Hindlimb muscle (tissue), 1 donor: ENCODE measurements around the gene FAM47E. TPM values are rescaled to one million over a fixed set of nuclear protein-coding genes. Genes with fewer than 3 reads are reported as not detected.
"Not testable (repeated sequence)": the region's sequence is repeated elsewhere in the genome, so short reads cannot be mapped to it uniquely, and the experiment has no call there.

Experiments used
- DNase-seq: peaks from one replicate; pipeline ENCODE4 v3.0.0-alpha.2; 2013
- polyA plus RNA-seq: library from polyadenylated mRNA; unstranded; fragments of 120-200 nt; gene quantifications from one replicate; pipeline ENCODE4 v1.2.1, GENCODE V29; 2013; ENCODE audit not compliant: insufficient read length

FAM47E gene
- polyA plus RNA-seq, 1 donor = 0.92 TPM

DNA sequence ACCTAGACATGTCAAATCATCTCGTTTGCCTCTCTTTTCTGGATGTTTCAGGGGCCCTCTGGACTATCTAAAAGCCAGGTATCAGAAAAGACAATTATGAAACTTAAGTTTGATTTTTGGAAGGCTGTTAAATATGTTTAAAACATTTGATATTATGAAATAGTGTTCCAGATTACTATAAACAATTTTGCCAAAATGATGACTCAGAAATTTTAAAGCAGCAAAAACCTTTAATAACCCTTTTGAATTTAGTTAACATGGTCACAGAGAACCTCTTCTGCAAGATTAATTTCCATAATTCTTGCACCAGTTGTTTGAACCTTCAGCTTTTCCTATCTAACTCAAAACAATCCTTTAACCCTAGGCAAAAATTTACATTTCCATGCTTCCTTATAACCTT lies 18.8 kb upstream of the FAM47E start:
- DNase-seq = no peak

DNA sequence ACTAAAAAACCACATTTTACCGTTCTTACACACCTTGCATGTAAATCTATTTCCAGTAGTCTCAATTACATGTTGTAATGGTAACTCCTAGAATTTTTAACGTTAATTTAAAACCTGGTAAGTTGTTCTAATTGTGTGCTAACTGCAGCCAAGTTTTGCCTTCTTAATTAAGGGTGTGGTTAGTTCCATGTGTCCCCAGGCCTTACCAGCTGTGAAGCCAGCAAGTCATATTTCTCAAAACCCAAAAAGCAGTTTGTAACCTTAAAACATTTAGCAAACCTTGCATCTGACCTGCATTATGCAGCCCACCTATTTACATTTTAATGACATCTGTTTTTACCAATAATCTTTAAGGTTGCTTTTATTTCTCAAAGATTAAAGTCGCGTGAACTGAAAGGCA lies 18.4 kb upstream of the FAM47E start:
- no peak for DNase-seq

DNA sequence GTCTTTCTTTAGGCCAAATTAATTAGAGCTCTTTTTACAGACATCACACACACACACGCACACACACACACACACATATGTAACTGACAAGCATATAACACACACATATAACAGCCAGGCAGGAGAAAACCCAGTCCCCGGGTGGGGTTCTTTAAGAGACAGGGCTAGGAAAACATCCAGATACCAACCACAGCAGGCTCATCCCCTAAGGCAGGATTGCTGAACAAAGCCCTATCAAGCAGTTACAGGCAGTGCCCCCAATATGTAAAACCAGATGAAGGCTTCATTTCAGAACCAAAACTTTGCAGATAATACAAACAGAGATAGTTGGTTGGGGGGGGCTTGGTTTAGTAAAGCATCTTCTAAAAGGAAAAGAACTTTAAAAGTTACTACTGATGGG lies 18.0 kb upstream of the FAM47E start:
- no peak for DNase-seq

- DNase-seq = no peak
These were observed 17.4 kb upstream of the FAM47E start for GRCh38 chr4:76233967-76234678.

DNA sequence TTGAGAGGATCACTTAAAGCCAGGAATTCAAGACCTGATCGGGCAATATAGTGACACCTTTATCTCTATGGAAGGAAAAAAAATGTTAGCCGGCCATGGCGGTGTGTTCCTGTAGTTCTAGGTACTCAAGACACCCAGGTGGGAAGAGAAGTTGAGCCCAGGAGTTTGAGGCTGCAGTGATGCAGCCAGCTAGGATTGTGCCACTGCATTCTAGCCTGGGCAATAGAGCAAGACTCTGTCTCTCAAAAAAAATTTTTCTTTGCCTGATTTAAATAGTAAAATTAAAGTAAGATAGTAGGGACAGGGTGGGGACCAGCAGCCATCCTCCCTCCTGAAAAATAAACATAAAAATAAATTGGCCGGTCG lies 16.9 kb upstream of the FAM47E start:
- DNase-seq = no peak

GRCh38 chr4:76235407-76235806 lies 16.1 kb upstream of the FAM47E start:
- DNase-seq = no peak

DNA sequence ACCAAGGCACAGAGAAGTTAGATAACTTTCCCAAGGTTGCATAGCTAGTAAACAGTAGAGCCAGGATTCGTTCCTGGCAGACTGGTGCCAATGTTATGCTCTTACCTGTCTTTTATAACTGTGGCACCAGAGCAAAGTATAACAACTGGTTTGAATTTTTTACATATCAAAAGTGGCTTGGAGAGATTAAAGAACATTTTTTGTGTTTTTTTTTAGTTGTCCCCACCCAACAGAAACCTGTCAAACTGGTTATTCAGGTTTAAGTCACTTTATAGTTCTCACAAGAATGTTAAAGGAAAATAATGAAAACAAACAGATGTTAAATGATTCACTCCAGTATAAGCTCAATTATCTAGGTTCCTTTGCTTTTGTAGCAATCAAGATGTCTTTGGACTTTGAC lies 15.6 kb upstream of the FAM47E start:
- DNase-seq = no peak

GRCh38 chr4:76238236-76238635 lies 13.3 kb upstream of the FAM47E start:
- no peak for DNase-seq

DNA sequence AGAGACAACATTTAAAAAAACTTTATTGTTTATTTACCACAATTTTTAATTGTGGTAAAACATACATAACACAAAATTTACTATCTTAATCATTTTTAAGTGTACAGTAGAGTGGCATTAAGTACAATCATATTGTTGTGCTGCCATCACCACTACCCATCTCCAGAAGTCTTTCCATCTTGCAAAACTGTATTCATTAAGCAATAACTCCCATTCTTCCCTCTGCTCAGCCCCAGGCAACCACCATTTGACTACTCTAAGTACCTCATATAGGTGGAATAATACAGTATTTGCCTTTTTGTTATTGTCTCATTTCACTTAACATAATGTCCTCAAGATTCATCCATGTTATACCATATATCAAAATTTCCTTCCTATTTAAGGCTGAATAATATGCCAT lies 12.8 kb upstream of the FAM47E start:
- DNase-seq = no peak

DNA sequence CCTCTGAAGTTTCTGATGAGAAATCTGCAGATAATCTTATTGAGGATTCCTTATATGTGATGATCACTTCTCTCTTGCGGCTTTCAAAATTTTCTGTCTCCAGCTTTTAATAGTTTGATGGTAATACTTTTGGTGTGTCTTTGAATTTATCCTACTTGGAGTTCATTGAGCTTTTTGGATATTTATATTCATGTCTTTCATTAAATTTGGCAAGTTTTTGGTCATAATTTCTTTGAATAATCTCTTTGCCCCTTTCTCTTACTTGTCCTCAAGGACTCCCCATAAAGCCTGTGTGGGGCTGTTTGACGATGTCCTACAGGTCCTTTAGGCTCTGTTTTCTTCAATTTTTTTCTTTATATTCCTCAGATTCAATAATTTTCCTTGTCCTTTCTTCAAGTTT lies 11.3 kb upstream of the FAM47E start:
- no peak for DNase-seq

DNA sequence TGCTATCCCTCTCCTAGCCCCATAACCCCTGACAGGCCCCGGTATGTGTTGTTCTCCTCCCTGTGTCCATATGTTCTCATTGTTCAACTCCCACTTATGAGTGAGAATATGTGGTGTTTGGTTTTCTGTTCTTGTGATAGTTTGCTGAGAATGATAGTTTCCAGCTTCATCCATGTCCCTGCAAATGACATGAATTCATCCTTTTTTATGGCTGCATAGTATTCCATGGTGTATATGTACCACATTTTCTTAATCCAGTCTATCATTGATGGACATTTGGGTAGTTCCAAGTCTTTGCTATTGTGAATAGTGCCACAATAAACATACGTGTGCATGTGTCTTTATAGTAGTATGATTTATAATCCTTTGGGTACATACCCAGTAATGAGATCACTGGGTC lies 7.6 kb upstream of the FAM47E start:
- DNase-seq = not testable (repeated sequence)

DNA sequence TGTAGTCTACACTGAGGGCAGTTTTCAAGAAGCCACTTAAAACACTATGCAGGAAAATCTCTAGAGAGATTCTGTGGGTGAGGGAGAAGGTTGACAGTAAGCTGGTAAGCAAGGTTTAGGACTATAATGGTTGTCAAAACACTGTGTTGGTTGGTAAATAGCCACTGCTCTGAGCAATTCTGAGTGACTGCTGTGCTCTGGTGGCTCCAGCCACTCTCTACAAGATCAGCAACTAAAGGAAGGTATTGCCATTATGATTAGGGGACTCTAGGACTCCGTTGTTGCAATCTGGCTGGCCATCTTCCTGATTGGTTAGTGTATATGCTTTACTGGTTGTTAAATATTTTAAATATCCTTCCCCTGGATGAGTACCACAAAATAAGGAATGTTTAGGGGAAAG lies 5.5 kb upstream of the FAM47E start:
- no peak for DNase-seq

DNA sequence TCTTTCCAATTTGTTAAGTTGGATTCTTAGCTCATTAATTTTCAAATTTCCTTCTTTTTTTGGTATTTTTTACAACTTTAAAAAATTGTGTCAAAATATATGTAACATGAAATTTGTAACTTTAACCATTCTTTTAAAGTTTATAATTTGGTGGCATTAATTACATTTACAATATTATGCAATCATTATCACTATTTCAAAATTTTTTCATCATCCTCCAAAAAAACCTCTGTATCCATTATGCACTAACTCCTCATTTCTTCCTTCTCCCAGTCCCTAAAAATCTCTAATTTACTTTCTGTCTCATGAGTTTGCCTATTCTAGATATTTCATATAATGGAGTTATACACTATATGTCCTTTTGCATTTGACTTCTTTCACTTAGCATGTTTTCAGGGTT lies 4.7 kb upstream of the FAM47E start:
- no peak for DNase-seq

- no peak for DNase-seq
These were observed 559 bp upstream of the FAM47E start for GRCh38 chr4:76250962-76251361.

GRCh38 chr4:76252271-76252653 lies 741 bp downstream of the FAM47E start:
- no peak for DNase-seq

DNA sequence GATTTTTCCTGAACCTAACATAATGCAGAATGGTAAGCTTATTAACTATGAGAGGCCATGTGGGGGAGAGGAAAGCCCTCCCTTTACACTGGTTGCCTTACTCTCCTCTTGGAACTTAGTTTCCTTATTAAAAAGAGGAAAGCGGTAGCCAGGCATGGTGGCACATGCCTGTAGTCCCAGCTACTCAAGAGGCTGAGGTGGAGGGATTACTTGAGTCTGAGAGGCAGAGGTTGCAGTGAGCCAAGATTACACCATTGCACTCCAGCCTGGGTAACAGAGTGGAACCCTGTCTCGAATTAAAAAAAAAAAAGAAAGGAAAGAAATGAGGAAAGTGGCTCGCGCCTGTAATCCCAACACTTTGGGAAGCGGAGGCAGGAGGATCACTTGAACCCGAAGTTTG lies 2.0 kb downstream of the FAM47E start:
- DNase-seq = no peak

GRCh38 chr4:76256032-76256431 lies 4.5 kb downstream of the FAM47E start:
- DNase-seq = no peak

DNA sequence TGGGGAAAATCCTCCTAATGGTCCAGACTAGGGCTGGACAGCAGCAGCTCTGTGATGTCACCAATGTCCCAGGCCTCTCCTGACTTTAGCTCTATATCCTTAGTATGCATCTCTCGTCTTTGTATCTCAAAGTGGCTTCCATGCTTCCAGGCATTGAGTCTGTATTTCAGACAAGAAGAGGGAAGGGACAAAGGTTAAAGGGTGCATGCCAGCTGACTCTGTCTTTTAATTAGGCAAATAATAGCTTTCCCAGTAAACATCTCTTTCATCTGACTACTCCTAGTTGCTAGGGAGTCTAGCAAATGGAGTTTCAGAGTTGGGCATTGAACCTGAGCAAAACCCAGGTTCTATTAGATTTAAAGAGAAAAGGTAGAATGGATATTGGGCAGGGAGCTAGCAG lies 5.4 kb downstream of the FAM47E start:
- no peak for DNase-seq

DNA sequence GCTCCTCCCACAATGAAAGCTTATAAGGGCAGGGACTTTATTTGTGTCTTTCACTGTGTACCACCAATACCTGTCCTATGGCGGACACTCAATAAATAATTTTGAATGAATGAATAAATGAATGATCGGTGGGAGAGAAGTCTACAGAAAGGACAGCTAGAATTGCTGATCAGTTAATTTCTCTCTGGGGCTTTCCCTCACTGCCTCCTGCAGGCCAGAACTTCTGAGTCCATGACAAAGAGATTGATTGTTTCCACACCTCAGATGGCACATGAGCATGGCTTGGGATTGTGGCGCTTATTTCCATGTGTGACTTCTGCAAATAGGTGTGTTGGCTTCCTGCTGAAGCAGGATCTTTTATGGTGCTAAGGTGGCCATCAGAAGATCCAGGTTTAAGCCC lies 6.3 kb downstream of the FAM47E start:
- no peak for DNase-seq

DNA sequence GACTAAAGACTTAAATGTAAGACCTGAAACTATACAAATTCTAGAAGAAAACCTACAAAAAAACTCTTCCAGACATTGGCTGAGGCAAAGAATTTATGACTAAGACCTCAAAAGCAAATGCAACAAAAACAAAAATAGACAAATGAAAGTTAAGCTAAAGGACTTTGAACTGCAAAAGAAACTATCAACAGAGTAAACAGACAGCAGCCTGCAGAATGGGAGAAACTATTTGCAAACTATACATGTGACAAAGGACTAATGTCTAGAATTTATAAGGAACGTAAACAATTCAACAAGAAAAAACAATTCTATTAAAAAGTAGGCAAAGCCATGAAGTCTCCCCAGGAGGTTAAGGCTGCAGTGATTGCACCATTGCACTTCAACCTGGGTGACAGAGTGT lies 9.1 kb downstream of the FAM47E start:
- no peak for DNase-seq

DNA sequence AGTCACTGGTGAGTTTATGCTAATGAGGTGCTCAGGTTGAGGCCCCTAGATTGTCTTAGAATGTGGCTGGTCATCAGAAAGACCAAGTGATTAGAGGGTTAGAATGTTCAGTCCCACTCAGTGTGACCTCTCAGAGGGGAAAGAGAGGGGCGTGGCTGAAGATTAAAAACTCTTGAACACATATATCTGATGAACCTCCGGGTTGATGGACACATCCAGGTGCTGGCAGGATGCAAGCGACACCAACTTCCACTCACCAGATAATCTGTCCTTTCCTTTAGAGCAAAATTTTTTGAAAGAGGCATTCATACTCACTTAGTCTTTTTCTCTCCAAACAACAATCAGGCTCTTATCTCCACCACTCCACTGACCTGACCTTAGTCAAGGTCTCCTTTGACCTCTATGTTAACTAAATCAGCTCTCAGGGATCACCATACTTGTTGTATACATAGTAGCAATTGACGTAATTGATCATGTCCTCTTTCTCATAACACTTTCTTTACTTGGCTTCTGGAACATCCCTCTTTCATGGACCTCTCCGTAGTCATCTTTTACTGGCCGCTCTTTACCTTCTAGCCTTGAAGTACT lies 14.2 kb downstream of the FAM47E start:
- DNase-seq = no peak

- no peak for DNase-seq
These were observed 15.1 kb downstream of the FAM47E start for GRCh38 chr4:76266627-76267026.

GRCh38 chr4:76267811-76268210 lies 16.3 kb downstream of the FAM47E start:
- no peak for DNase-seq

- DNase-seq = no peak
These were observed 19.0 kb downstream of the FAM47E start for GRCh38 chr4:76270244-76271175.
